GM21526 (cell line): ENCODE results near the gene BCR.

Experiments used
- ATAC-seq: cut with Tn5 transposase; IDR thresholded peaks from one replicate; pipeline ENCODE4 v1.9.1; 2021; ENCODE audit warnings: moderate library complexity; ENCODE audit not compliant: unreplicated experiment, low FRiP score

BCR gene

DNA sequence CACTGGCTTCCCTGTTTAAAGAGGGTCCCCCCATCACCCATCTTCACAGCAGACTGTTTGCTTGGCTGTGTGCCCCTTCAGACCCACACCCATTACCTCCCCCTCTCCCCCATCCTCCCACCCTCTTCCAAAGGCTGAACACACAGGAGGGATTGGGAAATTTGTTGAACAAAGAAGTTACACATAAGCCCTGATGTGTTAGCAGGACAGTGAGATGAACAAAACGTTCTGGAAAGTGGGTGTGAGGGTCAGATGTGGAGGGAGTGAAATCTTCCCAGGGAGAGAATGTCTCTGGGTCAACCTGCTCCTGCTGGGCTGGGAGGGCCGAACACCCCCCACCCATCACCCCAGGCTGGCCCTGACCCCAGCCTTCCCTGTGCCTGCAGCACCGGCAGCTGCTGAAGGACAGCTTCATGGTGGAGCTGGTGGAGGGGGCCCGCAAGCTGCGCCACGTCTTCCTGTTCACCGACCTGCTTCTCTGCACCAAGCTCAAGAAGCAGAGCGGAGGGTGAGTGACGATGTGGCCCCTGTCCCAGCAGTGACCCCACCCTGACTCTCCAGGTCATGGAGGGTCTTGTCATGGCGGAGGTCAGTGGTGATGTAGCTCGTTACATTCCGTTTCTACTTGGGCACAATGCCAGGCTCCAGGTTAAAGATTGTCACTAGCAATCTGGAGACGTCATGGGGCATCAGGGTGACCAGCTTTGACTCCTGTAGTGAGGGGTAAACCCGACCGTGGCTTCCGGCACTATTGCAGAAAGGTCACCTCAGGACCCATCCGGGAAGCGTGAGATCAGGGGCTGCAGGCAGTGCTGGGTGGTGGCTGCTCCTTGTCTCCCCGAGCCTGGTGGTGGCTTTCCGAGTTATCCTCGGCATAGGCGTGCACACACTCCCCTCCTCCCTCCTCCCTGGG is 103.5 kb downstream of the BCR start:
- ATAC-seq = no peak

DNA sequence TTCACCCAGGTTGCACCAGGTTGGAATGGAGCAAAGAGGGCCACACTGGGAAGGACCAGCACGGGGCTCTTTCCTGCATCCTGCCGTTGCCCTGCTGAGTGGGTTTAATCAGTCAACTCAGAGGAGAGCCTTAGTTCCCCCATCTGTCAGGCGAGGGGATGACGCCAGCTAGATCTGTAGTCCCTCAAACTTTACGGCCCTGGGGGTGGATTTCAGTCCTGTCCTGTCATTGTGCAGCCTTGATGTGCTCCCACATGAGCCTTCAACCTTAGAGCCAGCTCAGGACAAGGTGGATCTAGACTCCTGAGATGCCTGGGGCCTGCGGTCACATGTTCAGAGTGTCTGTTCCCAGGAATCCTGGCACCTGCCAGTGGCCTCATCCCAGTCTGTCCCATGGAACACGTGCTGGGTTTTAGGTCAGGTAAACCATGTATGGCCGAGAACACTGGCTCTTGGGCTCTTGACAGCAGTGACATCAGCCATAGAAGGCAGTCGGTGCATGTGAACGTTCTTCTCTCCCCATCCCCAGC is 104.3 kb downstream of the BCR start:
- ATAC-seq = no peak

DNA sequence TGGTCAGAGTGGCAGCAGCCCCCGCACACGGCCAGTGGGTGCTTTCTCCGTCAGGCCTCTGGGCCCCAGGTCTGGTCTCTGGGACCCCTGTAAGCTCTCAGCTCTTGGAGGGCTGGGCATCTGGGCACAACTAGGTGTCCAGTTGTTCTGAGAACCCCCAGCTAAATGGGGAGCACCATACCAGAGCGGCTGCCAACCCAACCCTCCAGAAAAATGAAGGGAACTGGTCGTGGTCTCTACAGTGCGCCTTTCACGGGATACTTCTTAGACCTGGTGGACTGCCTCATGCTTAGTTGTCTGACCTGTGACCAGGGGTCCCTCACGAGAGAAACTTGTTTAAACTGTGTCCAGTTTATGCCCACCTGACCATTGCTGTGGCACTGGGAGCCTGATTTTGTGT is 104.9 kb downstream of the BCR start:
- ATAC-seq = no peak

DNA sequence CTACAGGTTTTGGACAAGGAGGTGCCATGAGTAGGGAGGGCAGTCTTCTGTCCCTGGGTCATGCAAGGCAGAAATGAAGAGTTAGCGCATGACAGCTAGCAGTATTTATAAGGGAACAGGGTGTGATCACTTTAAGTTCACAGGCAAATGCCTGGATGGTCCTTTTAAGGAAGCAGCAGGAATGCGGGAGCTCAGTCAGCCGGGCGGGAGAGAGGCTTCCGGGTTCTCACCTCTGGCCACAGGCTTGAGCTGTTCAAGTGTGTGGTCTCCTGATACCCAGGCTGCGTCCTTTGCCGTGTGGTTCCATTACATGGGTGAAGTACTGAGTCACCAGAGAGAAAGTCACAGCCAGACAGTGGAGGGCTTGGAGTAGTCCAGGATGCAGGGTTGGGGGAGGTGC is 105.4 kb downstream of the BCR start:
- ATAC-seq = no peak

DNA sequence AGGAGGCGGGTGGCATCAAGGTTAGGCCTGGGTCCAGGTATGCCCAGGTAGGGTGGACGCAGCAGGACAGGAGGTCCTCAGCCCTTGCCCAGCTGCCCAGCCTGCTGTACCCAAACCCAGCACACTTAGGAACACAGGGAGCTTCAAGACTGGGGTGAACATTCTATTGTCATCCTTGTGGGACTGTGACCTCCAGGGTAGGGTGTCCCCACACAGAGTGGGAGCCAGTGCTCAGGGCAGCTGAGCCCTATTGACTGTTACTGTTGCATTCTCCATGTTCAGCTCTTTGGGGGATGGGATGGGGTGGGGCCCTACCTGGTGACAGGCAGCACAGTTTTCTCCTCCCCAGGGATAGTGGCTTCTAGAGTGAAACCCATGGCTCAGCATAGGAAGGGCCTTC is 106.0 kb downstream of the BCR start:
- ATAC-seq = no peak

DNA sequence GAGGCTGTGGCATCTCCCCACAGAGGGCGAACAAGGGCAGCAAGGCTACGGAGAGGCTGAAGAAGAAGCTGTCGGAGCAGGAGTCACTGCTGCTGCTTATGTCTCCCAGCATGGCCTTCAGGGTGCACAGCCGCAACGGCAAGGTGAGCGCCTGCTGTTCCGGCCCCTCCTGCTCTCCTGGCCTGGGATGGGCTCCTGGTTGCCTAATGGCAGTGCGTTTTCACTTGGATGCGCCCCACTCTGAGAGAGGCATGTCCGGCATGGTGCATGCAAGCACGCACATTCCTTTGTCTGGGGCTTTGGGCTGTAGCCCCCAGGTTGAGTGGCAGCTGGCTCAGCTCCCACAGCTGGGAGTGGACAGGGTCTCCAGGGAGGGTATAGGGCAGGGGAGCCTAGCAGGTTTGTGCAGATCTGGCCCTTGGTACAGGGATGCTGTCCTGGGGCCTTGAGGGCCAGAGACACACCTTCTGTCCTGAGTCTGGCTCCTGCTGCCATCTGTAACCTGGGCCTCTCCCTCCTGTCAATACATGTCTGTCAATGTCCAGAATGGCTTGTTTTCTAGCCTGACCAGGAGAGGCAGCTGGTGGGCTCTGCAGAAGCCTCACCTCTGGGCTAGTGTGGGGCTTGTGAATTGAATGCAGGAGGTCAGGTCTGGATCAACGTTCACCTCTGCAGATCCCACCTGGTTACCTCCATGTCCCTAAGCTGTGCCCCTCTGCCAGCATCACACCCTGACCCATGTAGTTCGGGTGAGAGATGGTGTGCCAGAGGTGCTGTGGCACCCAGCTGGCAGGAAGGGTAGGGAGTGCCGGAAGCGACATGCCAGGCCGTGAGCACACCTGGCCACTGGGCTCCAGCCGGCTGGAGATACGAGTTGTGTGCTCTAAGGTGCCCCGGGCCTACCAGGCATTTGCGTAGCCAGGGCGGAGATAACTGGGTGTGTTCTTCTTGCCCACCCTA is 107.1 kb downstream of the BCR start:
- ATAC-seq = no peak

DNA sequence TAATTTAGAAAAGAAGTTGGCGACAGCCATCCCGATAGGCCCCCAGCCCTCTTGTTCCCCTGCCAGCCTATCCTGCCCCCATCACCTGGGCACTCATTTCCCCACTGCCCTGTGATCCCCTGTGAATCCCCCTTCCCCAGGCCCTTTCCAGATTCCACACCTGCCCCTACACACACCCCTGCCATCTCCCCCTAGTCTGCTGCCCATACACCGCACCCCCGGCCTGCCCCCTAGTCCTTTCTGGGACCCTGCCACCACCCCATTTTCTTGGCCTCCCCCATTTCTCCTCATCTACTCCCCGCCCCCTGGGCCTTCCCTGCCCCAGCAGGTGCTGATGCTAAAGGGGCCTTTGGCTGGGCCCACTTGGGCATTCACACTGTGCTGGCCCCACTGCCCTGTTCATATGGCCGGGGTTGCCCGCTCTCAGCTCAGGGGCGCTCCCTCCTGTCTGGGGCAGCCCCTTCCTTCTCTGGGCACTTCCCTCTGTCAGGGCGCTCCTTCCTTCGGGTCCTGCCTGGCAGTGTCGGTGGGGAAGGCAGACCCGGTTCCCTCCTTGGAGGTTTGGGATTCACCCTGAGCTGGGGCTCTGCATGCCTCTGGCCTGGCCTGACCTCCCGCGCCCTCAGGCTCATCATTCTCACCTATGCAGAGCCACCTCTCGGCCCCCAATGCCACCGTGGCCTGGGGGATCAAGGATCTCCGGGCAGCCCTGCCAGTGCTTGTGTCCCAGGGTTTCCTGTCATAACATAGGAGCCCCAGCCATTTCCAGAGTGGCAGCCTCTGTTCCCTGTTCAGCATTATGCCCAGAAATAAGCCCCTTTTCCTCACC is 108.2 kb downstream of the BCR start:
- ATAC-seq = no peak

DNA sequence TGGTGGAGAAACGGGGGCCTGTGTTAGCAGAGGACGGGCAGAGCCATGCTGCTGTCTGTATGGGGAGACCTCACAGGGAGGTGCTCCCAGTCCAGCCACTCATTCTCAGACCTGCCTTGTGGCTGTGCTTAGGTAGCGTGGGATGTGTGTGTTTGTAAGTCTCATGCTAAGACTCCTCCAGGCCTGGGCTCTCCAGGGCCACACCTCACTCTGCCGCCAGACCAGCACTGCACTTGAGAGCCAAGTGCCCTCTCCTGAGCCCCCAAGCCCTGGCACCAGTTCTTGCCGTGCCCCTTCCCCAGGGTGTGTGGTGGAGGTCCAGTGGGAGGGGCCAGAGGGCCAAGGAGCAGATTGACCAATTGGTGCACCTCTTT is 108.8 kb downstream of the BCR start:
- no peak for ATAC-seq

DNA sequence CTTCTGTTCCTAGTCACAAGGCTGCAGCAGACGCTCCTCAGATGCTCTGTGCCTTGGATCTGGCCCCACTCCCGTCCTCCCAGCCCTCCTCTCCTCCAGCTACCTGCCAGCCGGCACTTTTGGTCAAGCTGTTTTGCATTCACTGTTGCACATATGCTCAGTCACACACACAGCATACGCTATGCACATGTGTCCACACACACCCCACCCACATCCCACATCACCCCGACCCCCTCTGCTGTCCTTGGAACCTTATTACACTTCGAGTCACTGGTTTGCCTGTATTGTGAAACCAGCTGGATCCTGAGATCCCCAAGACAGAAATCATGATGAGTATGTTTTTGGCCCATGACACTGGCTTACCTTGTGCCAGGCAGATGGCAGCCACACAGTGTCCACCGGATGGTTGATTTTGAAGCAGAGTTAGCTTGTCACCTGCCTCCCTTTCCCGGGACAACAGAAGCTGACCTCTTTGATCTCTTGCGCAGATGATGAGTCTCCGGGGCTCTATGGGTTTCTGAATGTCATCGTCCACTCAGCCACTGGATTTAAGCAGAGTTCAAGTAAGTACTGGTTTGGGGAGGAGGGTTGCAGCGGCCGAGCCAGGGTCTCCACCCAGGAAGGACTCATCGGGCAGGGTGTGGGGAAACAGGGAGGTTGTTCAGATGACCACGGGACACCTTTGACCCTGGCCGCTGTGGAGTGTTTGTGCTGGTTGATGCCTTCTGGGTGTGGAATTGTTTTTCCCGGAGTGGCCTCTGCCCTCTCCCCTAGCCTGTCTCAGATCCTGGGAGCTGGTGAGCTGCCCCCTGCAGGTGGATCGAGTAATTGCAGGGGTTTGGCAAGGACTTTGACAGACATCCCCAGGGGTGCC is 109.8 kb downstream of the BCR start:
- no peak for ATAC-seq

DNA sequence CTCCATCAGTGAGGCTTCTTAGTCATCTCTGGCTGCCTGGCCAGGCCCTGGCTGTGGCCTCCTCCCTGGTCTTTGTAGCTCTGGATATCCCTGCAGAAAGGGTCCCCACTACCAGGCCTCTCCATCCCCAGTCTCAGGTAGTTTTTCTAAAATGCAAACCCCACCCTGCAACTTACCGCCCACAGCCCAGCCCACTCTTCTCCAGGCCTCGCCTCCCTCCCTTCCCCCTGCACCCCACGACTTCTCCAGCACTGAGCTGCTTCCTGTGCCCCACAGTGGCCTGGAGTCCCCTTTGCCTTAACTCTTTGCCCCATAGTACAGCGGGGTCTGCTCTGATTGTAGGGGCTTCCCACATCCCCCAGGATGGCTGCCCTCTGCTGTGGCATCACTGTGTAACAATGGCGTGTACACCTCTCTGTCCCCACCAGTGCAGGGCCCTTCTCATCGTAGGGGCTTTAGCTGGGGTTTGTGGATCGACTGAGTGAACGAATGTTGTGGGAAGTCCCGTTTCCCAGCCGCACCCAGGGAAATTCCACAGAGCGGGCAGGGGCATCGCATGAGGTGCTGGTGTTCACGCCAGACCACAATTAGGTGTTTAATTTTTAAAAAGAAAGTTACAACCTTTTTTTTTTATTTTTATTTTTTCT is 111.6 kb downstream of the BCR start:
- no peak for ATAC-seq

DNA sequence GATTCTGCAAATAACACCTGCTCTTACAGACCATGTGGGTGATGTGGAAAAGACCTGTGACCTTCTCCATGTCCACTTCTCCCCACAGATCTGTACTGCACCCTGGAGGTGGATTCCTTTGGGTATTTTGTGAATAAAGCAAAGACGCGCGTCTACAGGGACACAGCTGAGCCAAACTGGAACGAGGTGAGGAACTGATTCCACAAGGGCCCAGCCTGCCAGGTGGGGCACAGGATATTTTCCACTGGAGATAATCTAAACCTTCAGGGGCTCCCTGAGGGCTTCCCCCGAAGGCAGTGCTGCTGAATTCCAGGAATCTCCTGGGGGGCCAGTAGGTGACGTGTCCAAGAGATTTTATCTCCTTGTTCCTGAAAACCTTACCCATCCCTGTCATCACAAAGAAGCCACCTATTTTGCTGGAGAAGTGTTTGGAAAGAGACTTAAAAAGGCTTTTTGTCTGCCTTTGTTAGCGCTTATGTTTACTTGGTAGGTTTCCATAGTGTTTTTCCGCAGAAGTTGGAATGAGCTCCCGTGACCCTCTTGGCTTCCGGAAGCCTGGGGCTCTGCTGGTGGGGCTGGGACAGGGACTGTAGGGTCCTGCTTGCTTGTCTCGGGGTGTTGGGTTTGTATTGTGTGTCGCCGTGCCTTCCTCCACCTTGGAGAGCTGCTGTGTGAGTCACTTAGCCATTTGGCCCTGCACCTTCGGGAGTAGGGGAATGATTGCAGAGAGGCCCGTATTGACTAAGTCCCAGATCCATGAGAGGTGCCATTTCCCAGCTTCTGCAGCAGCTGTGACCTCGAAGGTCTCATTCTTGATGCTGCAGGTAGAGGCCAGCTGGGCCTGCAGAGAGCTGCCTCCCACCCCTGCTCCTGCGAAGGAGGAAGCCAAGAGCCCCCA is 112.4 kb downstream of the BCR start:
- no peak for ATAC-seq

DNA sequence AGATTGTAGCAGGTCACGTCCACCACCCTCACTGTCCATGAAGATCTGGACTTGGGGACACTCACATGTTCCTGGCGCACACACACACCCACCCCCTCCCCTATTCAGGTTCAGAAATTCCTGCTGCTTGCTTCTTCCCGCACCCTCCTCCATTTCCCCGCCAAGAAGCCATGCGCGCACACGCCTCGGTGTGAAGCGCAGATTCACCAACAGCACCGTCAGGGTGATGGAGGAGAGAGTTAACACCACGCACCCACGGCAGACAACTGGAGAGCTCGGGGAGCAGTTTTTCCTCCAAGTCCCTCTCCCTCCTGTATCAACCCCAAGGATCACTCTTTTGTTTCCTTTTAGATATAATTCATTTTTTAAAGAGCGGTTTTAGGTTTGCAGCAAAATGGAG is 113.4 kb downstream of the BCR start:
- ATAC-seq = no peak

DNA sequence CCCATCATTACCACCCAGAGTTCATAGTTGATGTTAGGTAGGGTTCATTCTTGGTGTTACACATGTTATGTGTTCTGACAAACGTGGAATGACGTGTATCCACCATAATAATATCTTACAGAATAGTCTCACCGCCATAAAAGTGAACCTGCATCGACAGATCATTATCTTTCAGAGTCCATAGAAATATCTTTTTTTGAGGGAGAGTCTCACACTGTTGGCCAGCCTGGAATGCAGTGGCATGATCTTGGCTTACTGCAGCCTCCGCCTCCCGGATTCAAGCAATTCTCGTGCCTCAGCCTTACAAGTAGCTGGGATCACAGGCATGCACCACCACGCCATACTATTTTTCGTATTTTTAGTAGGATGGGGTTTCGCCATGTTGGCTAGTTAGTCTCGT is 113.9 kb downstream of the BCR start:
- ATAC-seq = no peak

DNA sequence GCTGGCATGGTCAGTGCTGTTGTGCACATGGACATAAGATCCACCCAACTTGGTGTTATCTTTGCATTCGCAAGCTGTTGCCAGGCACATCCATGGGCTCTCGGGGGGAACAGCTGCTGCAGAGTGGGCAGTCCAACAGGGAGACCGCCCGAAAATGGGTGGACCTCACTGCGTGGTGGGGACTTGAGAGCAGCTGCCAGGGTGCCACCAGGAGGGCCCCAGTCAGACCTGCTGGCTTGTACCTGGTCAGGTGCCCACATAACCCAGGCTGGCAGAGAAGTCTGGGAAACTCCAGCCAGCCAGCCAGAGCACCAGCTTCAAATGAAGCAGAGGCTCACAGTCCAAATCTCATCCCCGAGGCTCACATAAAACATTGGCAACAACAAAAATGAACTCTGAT is 120.2 kb downstream of the BCR start:
- ATAC-seq = no peak

DNA sequence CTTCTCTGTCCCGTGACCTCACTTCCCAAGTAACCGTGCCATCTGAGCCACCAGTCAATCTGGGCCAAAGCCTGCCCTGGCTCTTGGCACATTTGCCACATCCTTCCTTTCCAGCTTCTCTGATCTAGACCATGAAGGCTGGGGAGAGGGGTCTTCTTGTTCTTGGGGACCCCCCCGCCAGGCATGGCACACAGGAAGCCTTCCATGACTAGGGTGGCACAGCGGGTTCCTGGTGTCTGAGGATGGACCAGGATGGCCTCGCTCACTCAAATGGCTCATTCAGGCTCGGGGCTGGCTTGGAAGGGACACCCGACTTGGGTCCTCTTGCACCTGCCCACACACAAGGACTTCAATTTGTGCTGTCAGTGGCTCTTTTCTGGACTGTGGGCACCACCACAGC is 121.3 kb downstream of the BCR start:
- ATAC-seq = no peak

DNA sequence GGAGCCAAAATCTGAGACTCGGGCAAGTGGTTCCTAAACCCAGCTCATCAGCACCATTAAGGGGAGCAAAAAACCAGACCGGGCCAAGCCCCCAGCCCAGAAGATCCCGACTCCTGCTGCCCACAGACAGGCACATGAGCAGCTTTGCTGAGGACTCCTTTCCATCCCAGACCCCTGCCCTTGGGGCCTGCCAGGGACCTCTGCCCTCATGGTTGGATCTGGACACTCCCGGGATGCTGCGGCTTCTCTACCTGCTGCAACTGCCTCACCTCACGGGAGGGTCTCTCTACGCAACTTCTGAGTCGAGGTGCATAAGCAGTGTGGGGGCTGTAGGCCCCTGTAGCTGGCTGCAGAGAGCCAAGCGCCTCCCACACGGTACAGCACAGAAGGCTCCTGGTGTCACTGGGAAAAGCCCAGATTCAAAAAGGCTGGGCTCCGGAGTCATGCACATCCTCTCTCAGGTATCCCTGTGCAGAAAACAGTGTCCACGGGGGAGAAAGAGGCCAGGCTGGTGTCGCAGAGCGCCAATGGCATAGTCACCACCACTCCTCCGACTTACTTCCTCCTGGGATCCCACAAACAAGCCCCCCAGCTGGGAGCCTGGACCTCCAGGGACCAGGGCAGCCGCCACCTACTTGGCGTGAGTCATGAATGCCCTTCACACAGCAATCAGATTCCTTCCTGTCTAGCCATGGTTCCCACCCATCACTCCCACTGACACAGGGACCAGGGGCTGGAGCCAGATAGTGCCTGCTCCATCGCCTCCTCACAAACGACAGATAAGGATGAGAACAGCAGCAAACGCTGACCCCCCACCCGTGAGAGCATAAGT is 122.1 kb downstream of the BCR start:
- no peak for ATAC-seq

DNA sequence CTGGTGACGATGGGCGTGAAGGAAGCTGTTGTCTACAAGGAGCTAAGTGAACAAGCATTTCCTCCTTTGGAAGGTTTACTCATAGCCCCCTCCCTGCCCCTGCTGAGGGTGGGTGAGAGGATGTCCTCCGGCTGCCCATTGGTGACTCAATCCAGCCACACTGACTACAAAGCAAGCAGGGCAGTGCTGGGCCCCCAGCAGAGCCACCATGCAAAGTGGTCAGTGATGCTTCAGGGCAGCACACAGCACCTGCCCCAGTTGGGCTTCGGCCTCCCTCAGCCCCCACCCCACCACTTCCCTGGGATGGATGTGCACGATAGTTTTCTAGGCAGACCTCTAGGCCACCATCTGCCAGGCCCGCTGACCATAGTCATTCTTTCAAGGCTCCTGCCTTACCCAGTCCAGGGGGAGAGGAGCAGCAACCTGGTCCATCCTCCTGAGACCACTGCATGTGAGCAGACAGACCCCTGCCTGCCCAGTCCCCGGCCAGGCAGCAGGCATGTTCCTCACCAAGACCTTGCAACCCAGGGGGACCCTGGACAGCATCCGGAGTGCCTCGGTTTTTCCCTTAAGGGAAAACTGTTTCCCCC is 125.1 kb downstream of the BCR start:
- ATAC-seq = no peak
